Brain microvascular endothelial cell (primary cell): ENCODE measurements around the gene GSTT2.

Source experiments
- DNase-seq: peaks from one replicate; pipeline ENCODE4 v3.0.0-alpha.2; 2020
- H3K27ac ChIP-seq: fragments of 250-450 bp; sonication (Bioruptor Pico); 2 replicates; pipeline ENCODE4 v1.5.1; 2020; ENCODE audit warnings: mild to moderate bottlenecking, moderate library complexity
- H3K27me3 ChIP-seq: fragments of 250-450 bp; sonication (Bioruptor Pico); replicated peaks from 2 replicates; pipeline ENCODE4 v1.5.1; 2020; ENCODE audit warnings: mild to moderate bottlenecking
- H3K36me3 ChIP-seq: fragments of 250-450 bp; sonication (Bioruptor Pico); replicated peaks from 2 replicates; pipeline ENCODE4 v1.5.1; 2020; ENCODE audit warnings: mild to moderate bottlenecking
- H3K4me3 ChIP-seq: 2 replicates; pipeline ENCODE4 v1.5.1; 2011; ENCODE audit warnings: low read depth, mild to moderate bottlenecking, control low read depth, low read length, moderate library complexity
- in situ Hi-C: cut with HindIII; loops from 2 replicates; pipeline ENCODE4 v1.10.0; 2017; ENCODE audit warnings: low sequenced_read_pairs, low pct_ligation_motif_present
- TF ChIP-seq, protein P1 (sequence below): IDR thresholded peaks from 2 replicates; pipeline ENCODE4 v1.5.1; 2011; ENCODE audit warnings: low read depth, mild to moderate bottlenecking, moderate library complexity, low read length, control low read depth, inconsistent platforms; ENCODE audit errors: missing control alignments

GSTT2 gene

DNA sequence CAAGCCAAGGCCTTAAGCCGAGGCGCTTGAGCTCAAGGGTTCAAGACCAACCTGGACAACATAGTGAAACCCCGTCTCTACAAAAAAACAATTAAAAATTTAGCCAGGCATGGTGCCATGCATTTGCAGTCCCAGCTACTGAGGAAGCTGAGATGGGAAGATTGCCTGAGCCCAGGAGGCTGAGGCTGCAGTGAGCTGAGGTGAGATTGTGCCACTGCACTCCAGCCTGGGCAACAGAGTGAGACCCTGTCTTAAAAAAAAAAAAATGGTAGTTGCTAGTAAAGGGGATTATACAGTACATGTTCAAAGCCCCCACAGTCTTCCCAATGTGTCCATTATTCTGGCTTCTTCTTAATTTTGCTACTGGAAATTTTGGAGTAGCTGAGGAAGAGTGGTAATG lies 49.4 kb downstream of the GSTT2 start:
- no peak overlapping the region for H3K27ac ChIP-seq
- H3K36me3 ChIP-seq: no peaks in the 10 kb centered on the region
- DNase-seq: no peak
- TF ChIP-seq, protein P1, sequence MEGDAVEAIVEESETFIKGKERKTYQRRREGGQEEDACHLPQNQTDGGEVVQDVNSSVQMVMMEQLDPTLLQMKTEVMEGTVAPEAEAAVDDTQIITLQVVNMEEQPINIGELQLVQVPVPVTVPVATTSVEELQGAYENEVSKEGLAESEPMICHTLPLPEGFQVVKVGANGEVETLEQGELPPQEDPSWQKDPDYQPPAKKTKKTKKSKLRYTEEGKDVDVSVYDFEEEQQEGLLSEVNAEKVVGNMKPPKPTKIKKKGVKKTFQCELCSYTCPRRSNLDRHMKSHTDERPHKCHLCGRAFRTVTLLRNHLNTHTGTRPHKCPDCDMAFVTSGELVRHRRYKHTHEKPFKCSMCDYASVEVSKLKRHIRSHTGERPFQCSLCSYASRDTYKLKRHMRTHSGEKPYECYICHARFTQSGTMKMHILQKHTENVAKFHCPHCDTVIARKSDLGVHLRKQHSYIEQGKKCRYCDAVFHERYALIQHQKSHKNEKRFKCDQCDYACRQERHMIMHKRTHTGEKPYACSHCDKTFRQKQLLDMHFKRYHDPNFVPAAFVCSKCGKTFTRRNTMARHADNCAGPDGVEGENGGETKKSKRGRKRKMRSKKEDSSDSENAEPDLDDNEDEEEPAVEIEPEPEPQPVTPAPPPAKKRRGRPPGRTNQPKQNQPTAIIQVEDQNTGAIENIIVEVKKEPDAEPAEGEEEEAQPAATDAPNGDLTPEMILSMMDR: no peak
- H3K4me3 ChIP-seq: no peak overlapping the region
- H3K27me3 ChIP-seq: no peaks in the 10 kb centered on the region
- in situ Hi-C loops: no loop called here

DNA sequence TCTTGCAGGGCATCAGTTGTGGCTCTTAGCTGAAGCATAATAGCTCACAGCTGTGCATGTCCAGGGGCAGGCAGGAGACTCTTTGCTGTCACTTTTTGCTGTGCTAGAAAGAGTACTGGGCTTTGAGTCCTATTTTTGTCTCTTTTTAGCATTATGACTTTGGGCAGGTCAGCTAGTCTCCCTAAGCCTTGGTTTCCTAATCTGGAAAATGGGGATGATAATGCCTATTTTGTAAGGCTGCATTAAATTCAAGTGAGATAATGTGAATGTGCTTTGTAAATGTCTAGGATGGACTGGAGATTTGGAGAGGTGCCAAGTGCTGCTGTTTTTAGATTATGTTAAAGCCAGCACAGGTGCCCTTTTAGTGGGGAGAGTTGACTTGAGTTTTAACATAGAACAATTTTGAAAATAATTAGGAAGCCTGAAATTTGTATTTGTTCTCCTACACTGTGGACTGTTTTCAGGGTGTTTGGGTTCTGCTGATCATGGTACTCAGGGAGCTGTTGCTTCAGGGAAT lies 50.3 kb downstream of the GSTT2 start:
- TF ChIP-seq, protein P1: no peak
- Histone ChIP-seq H3K27me3 (no peaks in the 10 kb centered on the region), H3K4me3 (no peak overlapping the region), H3K27ac (no peak overlapping the region), H3K36me3 (no peaks in the 10 kb centered on the region)
- in situ Hi-C loops: no loop called here
- no peak for DNase-seq
